Colonic mucosa (tissue), 4 donors: ENCODE data around the gene GRIK2. TPM values are rescaled to one million over a fixed set of nuclear protein-coding genes. Genes with fewer than 3 reads are reported as not detected.

Experiments used
- DNase-seq: peaks from one replicate; pipeline ENCODE4 v3.0.0-alpha.2; 2020
- H3K27ac ChIP-seq: fragments of 200-600 bp; one replicate; pipeline ENCODE4 v1.8.0; 2021
- H3K27me3 ChIP-seq: fragments of 200-600 bp; one replicate; pipeline ENCODE4 v1.8.0; 2021
- H3K36me3 ChIP-seq: fragments of 200-600 bp; one replicate; pipeline ENCODE4 v1.8.0; 2021
- H3K4me1 ChIP-seq: fragments of 200-600 bp; one replicate; pipeline ENCODE4 v1.8.0; 2021; ENCODE audit warnings: mild to moderate bottlenecking
- H3K4me3 ChIP-seq: fragments of 200-600 bp; one replicate; pipeline ENCODE4 v1.8.0; 2021
- H3K9ac ChIP-seq, 2 donors: one replicate each; pipeline ENCODE4 v1.7.0; 2013; ENCODE audit warnings: control low read depth in 2 of 2, low read depth in 2 of 2, low read length in 2 of 2
- H3K9me3 ChIP-seq: fragments of 200-600 bp; one replicate; pipeline ENCODE4 v1.8.0; 2021
- CTCF ChIP-seq: fragments of 200-600 bp; IDR thresholded peaks from one replicate; pipeline ENCODE4 v1.8.0; 2022; ENCODE audit warnings: antibody characterized with exemption, mild to moderate bottlenecking
- intact Hi-C: fragments of 100-400 bp; cut with DNase I; formaldehyde crosslinking; loops from one replicate; pipeline ENCODE4 v1.14.1; 2022
- total RNA-seq, 2 donors: library from RNA; stranded (reverse); fragmentation: NEBNext Ultra II Directional in 1 of 2; extraction: Animal tissue kit (Norgen Biotek cat#: 25700) in 1 of 2; gene quantifications; one replicate each; pipeline ENCODE4 v1.2.1, GENCODE V29; 2021
- donor health status: healthy.
- donor health status: DM: no; HTN: no; CAD: no.
- donor health status: DM: no; HTN: no; CAD: no.

The GRIK2 gene
- total RNA-seq, 2 donors from 2014 or later: 0.50 to 0.72 TPM

GRCh38 chr6:101816716-101817115 lies 423.2 kb downstream of the GRIK2 start:
- Histone ChIP-seq H3K9me3 (no peaks in the 10 kb centered on the region), H3K36me3 (no peaks in the 10 kb centered on the region), H3K27ac (no peak overlapping the region), H3K4me1 (no peaks in the 10 kb centered on the region), H3K27me3 (no peaks in the 10 kb centered on the region), H3K4me3 (no peak overlapping the region), H3K9ac (no peak overlapping the region)
- no peak for DNase-seq
- intact Hi-C loops: no loop called here
- no peak for TF ChIP-seq CTCF

- no peak overlapping the region for H3K27ac ChIP-seq
- H3K4me3 ChIP-seq: no peak overlapping the region
- no peaks in the 10 kb centered on the region for H3K9me3 ChIP-seq
- no peaks in the 10 kb centered on the region for H3K4me1 ChIP-seq
- no peak overlapping the region for H3K9ac ChIP-seq
- no peaks in the 10 kb centered on the region for H3K36me3 ChIP-seq
- no peak for TF ChIP-seq CTCF
- no peak for DNase-seq
- intact Hi-C loops: no loop called here
- no peaks in the 10 kb centered on the region for H3K27me3 ChIP-seq
Measured at GRCh38 chr6:101818051-101818450, 424.5 kb downstream of the GRIK2 start.

GRCh38 chr6:101824551-101825345 lies 431.2 kb downstream of the GRIK2 start:
- intact Hi-C loops: no loop called here
- H3K4me3 ChIP-seq: no peak overlapping the region
- H3K4me1 ChIP-seq: no peaks in the 10 kb centered on the region
- DNase-seq: no peak
- H3K9me3 ChIP-seq: no peaks in the 10 kb centered on the region
- H3K27me3 ChIP-seq: no peaks in the 10 kb centered on the region
- no peaks in the 10 kb centered on the region for H3K36me3 ChIP-seq
- no peak overlapping the region for H3K9ac ChIP-seq
- TF ChIP-seq CTCF: no peak
- H3K27ac ChIP-seq: no peak overlapping the region

- DNase-seq: no peak
- no peak for TF ChIP-seq CTCF
- intact Hi-C loops: no loop called here
- Histone ChIP-seq H3K27me3 (no peaks in the 10 kb centered on the region), H3K27ac (no peak overlapping the region), H3K36me3 (no peaks in the 10 kb centered on the region), H3K4me3 (no peak overlapping the region), H3K9me3 (no peaks in the 10 kb centered on the region), H3K4me1 (no peaks in the 10 kb centered on the region), H3K9ac (no peak overlapping the region)
Measured at GRCh38 chr6:101826269-101826668, 432.8 kb downstream of the GRIK2 start.

- intact Hi-C loops: no loop called here
- Histone ChIP-seq H3K9me3 (no peaks in the 10 kb centered on the region), H3K36me3 (no peaks in the 10 kb centered on the region), H3K4me3 (no peak overlapping the region), H3K4me1 (no peaks in the 10 kb centered on the region), H3K9ac (no peak overlapping the region), H3K27me3 (no peaks in the 10 kb centered on the region), H3K27ac (no peak overlapping the region)
- TF ChIP-seq CTCF: no peak
- DNase-seq: no peak
Measured at GRCh38 chr6:101826678-101827077, 433.2 kb downstream of the GRIK2 start.
